Activated CD8-positive, alpha-beta T cell treated with anti-CD3 and anti-CD28 coated beads, Interleukin-2, amount 10 ng/mL, durations not matched to agents 7 days and 5 days (primary cell): ENCODE results near the gene HCFC1R1. TPM values are rescaled to one million over a fixed set of nuclear protein-coding genes. Genes with fewer than 3 reads are reported as not detected.

Experiments
- ATAC-seq: fragments of 150-1000 bp; cut with Tn5 transposase; one replicate; pipeline ENCODE4 v1.10.0; 2021; ENCODE audit warnings: moderate library complexity
- CTCF ChIA-PET: fragments of 350-600 bp; sonication (Branson Sonifier 250); formaldehyde crosslinking; loops from one replicate; lab custom pipeline; 2021; ENCODE audit warnings: antibody characterized with exemption; lab: Charles Lee
- POLR2A ChIA-PET: fragments of 350-600 bp; sonication (Branson Sonifier 250); formaldehyde crosslinking; loops from one replicate; lab custom pipeline; 2021; ENCODE audit warnings: antibody characterized with exemption; lab: Charles Lee
- DNase-seq: peaks from one replicate; pipeline ENCODE4 v3.0.0-alpha.2; 2020
- H3K27ac Mint-ChIP-seq: one replicate; pipeline ENCODE4 v1.8.0; 2021; ENCODE audit warnings: mild to moderate bottlenecking, mixed read lengths
- H3K27me3 Mint-ChIP-seq: one replicate; pipeline ENCODE4 v1.8.0; 2021; ENCODE audit warnings: low read depth, mixed read lengths
- H3K36me3 Mint-ChIP-seq: one replicate; pipeline ENCODE4 v1.8.0; 2021; ENCODE audit warnings: low read depth, mixed read lengths
- H3K4me1 Mint-ChIP-seq: one replicate; pipeline ENCODE4 v1.8.0; 2021; ENCODE audit warnings: low read depth, mixed read lengths
- H3K4me3 Mint-ChIP-seq: one replicate; pipeline ENCODE4 v1.8.0; 2021; ENCODE audit warnings: mild to moderate bottlenecking, mixed read lengths
- H3K9me3 Mint-ChIP-seq: one replicate; pipeline ENCODE4 v1.8.0; 2022; ENCODE audit warnings: mixed read lengths; ENCODE audit not compliant: insufficient read depth
- total RNA-seq, 2 experiments: library from RNA; stranded (reverse); gene quantifications; one replicate each; pipeline ENCODE4 v1.2.3, GENCODE V29; 2021

HCFC1R1 gene
- total RNA-seq, 2 experiments from 2014 or later: 41.0 to 41.7 TPM

DNA sequence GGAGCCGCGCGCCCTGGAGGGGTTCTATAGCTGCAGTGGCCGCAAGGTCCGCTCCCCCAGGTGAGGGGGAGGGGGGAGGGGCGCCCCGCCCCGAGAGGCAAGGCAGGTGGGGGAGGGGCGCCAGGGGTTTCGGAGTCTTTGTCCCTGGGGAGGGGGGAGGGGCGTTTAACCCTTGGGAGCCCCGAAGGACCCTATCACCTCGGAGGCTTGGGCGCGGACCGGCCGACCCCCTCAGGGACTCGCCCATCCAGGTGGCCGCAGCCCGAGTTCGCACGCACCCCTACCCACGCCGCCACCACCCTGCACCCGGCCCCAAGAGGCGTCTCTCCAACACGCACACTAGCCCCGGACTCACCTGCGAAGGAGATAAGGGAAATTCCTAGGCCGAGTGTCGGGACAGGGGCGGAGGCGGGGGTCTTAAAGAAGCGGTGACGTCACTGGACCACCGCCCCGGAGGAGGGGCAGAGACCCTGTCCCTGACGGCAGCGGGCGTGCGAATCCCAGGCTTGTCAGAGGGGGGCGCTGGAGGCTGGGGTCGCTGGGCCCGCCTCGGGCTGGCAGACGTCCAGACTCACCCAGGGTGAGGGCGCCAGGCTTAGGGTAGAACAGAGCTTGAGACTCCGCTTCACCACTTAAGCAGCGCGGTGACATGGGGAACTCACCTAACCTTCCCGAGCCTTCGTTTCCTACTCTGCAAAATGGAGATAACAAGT is 5.8 kb downstream of the HCFC1R1 start, which contains the start of gene CLDN6:
TSS of gene CLDN6 (minus strand) at position 390 of the 713 bp plus-strand sequence. CDS start 2,162 bp downstream, outside the sequence.
- Mint-ChIP-seq H3K36me3 (peaks cover 5% of the 10 kb centered on the region), H3K27me3 (peaks cover 18% of the 10 kb centered on the region), H3K9me3 (no peaks in the 10 kb centered on the region), H3K4me3 (no peak within 1 kb of the TSS), H3K4me1 (peaks cover 34% of the 10 kb centered on the region), H3K27ac (no peak within 1 kb of the TSS)
- ChIA-PET POLR2A (interaction anchor here (1.5 kb wide), 1 partner anchor 38 kb away, joined by 3 read pairs; the partner anchor contains the start of gene PKMYT1), CTCF (interaction anchor here (7.2 kb wide), 1 partner anchor 14 kb away, joined by 105 read pairs; no protein-coding TSS in a partner anchor)
- ATAC-seq: no peak
- peak; percentile 42 for DNase-seq

DNA sequence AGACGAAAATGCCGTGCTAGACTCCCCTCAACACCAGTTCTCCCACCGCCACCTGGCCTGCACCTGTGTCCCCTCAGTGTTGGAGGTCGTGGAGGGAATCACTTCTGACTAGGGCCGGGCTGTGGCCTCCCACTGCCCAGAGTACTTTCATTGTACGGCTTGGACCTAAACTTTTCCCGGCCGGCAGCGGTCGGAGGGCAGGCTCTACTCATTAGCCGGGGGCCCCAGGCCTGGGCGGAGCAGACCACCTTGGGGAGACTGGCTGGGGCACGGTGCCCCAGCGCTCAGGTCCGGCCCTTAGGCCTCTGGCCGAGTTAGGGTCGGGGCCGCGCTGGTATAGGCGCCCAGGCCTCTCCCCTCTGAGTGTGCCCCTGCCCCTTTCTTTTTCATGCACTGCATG is 6.4 kb downstream of the HCFC1R1 start:
- no peak for ATAC-seq
- POLR2A ChIA-PET: no interaction called here
- H3K36me3 Mint-ChIP-seq: peaks cover under 1% of the 10 kb centered on the region
- H3K27me3 Mint-ChIP-seq: peaks cover 24% of the 10 kb centered on the region
- no peak overlapping the region for H3K4me3 Mint-ChIP-seq
- peaks cover 28% of the 10 kb centered on the region for H3K4me1 Mint-ChIP-seq
- CTCF ChIA-PET: interaction anchor here (1.0 to 7.2 kb wide), 2 partner anchors 13 to 14 kb away, joined by 3 to 105 read pairs; no protein-coding TSS in a partner anchor
- no peak for DNase-seq
- H3K27ac Mint-ChIP-seq: no peak overlapping the region
- no peaks in the 10 kb centered on the region for H3K9me3 Mint-ChIP-seq

DNA sequence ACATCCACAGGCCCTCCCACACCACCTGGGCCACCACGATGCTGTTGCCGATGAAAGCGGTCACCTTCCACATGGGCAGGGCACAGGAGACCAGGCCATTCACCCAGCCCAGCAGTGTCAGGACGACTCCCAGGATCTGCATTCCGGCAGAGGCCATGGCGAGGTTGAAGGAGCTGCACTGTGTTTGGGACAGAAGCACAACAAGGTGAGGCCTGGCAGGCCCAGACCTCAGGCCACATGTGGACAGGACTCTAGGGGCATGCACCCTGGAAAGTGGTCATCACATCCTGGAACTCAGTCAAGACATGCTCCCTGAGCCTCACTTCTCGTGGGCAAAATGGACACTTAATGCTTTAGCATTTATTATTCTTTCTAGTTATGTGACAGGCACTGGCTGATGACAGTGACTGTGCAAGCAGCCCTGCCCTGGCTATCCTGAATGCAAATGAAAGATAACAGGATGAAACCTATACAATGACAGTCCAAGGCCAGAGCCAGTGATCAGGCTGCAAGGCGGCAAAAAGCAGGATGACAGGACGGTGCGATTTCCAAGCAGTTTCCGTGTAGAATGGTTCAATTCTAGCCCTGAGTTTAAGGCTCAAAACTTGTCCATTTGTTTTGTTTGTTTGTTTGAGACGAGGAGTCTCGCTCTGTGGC is 7.7 kb downstream of the HCFC1R1 start:
- H3K27ac Mint-ChIP-seq: no peak overlapping the region
- H3K4me3 Mint-ChIP-seq: no peak overlapping the region
- CTCF ChIA-PET: no interaction called here
- H3K9me3 Mint-ChIP-seq: no peaks in the 10 kb centered on the region
- no peaks in the 10 kb centered on the region for H3K36me3 Mint-ChIP-seq
- ATAC-seq (no peak), DNase-seq (no peak)
- POLR2A ChIA-PET: no interaction called here
- H3K27me3 Mint-ChIP-seq: peaks cover 28% of the 10 kb centered on the region
- peaks cover 16% of the 10 kb centered on the region for H3K4me1 Mint-ChIP-seq

DNA sequence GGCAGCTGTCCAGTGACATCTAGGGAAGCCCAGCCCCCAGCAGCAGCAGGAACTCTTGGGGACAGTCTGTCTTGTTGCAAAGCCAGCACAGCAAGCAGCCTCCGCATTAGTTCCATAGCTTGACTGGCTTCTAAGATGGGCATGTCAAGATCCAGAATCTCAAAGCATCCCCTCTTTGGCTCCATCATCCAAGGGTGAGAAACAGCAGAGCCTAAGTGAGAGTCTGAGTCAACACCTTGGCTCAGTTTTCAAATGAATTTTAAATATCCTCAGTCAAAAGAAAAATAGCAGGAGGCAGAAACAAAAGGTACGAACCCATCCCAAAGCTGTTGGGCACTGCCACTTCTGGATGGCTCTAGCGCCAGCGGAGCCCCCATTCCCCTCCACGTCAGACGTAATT is 8.8 kb downstream of the HCFC1R1 start:
- ChIA-PET CTCF (interaction anchor here (0.7 to 0.9 kb wide), 3 partner anchors 11 to 334 kb away, joined by 3 read pairs; no protein-coding TSS in a partner anchor), POLR2A (no interaction called here)
- H3K27me3 Mint-ChIP-seq: peaks cover 28% of the 10 kb centered on the region

DNA sequence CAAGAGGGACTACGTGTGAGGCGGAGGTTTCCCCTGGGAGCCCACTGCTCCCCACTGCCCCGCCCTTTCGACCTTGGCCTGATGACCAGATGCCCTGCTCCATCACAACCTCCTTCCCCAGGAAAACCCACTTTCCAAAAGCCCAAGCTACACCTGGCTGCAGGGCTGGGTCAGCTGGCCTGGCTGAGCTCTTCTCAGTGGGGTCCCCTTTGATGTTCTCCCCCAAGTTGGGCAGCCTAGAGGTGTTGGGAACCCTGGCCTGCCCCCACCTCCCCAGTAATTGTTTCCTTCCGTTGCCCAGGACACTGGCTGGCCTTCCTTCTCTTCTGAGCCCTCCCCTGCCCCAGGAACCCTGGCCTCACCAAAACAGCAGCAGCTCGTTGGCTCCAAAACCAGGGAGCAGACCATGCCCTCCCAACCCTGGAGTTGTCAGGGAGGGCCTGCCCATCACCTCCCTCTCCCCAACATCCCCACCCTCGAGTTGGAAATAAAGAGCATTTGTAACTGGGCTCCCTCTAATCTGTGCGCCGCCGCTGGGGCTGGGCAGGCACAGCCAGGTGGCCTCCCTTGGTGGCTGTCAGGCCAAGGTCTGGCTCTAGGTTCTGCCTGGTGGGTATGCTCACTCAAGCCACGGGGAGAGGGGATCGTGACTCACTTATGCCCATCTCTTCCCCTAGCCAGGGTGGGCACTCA is 9.6 kb downstream of the HCFC1R1 start:
- CTCF ChIA-PET: interaction anchor here (0.9 kb wide), 1 partner anchor 10 kb away, joined by 3 read pairs; no protein-coding TSS in a partner anchor
- H3K4me1 Mint-ChIP-seq: peaks cover 8% of the 10 kb centered on the region
- H3K27ac Mint-ChIP-seq: no peak overlapping the region
- no peak for DNase-seq
- no peaks in the 10 kb centered on the region for H3K36me3 Mint-ChIP-seq
- POLR2A ChIA-PET: no interaction called here
- no peaks in the 10 kb centered on the region for H3K9me3 Mint-ChIP-seq
- no peak overlapping the region for H3K4me3 Mint-ChIP-seq
- ATAC-seq: no peak
- H3K27me3 Mint-ChIP-seq: peaks cover 27% of the 10 kb centered on the region

More for the DNA sequence above, 8.8 kb downstream of the HCFC1R1 start:
- no peak for DNase-seq
- H3K27ac Mint-ChIP-seq: no peak overlapping the region
- peaks cover 11% of the 10 kb centered on the region for H3K4me1 Mint-ChIP-seq
- ATAC-seq: no peak
- H3K9me3 Mint-ChIP-seq: no peaks in the 10 kb centered on the region
- no peak overlapping the region for H3K4me3 Mint-ChIP-seq
- no peaks in the 10 kb centered on the region for H3K36me3 Mint-ChIP-seq

DNA sequence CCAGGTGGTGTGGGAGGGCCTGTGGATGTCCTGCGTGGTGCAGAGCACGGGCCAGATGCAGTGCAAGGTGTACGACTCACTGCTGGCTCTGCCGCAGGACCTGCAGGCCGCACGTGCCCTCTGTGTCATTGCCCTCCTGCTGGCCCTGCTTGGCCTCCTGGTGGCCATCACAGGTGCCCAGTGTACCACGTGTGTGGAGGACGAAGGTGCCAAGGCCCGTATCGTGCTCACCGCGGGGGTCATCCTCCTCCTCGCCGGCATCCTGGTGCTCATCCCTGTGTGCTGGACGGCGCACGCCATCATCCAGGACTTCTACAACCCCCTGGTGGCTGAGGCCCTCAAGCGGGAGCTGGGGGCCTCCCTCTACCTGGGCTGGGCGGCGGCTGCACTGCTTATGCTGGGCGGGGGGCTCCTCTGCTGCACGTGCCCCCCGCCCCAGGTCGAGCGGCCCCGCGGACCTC is 10.2 kb downstream of the HCFC1R1 start:
- DNase-seq (no peak), ATAC-seq (no peak)
- no peaks in the 10 kb centered on the region for H3K36me3 Mint-ChIP-seq
- H3K9me3 Mint-ChIP-seq: no peaks in the 10 kb centered on the region
- POLR2A ChIA-PET: no interaction called here
- H3K4me3 Mint-ChIP-seq: no peak overlapping the region
- CTCF ChIA-PET: no interaction called here
- no peak overlapping the region for H3K27ac Mint-ChIP-seq
- peaks cover 10% of the 10 kb centered on the region for H3K4me1 Mint-ChIP-seq
- H3K27me3 Mint-ChIP-seq: peaks cover 23% of the 10 kb centered on the region

DNA sequence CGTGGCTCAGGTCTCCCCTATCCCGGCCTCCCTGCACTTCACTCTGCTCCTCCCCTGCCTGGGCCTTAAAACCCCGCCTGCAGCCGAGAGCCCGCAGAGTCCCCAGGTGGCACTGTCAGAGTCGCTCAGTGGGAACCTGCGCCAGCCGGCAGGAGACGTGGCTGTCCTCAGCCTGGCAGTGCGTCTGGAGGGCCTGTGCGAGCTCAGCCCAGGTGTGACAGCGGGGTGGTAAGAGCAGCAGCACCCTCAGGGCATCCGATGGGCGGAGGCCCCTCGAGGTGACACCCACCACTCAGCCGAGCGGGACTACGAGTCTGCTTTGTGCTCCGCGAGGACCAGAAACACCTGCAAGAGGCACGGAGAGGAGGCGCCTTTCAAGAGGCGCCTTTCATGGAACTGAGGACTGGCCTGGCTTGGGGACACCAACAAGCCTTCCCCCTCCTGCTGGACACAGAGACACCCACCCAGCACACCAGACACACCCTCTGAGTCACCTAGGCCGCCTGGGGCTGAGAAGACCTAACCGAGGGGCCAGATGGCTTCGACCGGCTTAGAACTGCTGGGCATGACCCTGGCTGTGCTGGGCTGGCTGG is 10.8 kb downstream of the HCFC1R1 start, which contains the start of gene CLDN9:
TSS of gene CLDN9 (plus strand) at position 96 of the 593 bp plus-strand sequence. CDS start at position 536, 440 bp downstream.
- Mint-ChIP-seq H3K4me3 (no peak within 1 kb of the TSS), H3K4me1 (peaks cover 11% of the 10 kb centered on the region), H3K36me3 (no peaks in the 10 kb centered on the region), H3K27me3 (peaks cover 22% of the 10 kb centered on the region), H3K9me3 (no peaks in the 10 kb centered on the region), H3K27ac (no peak within 1 kb of the TSS)
- ChIA-PET CTCF (interaction anchor here (1.2 to 1.4 kb wide), 2 partner anchors 15 to 19 kb away, joined by 5 read pairs; no protein-coding TSS in a partner anchor), POLR2A (no interaction called here)
- DNase-seq (no peak), ATAC-seq (peak; percentile 34)

DNA sequence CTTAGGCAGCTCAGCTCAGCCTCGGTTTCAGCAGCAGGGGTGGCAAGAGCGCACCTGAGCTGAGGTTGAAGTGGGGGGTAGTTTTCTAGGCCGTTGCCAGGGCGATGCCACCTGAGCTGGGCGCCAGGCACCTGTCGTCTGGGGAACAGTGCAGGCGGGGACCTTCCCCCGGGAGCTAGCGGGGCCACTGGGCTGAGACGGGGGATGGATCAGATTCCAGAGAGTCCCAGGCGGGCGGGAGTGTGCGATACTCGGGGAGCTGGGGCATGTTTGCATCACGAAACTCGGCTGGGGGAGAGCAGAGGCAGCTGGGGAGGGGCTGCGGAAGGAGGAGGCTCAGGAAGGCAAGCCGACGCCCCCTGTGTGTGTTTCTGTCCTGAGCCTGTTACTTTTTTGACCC is 11.5 kb downstream of the HCFC1R1 start:
- DNase-seq: no peak
- ChIA-PET POLR2A (no interaction called here), CTCF (interaction anchor here (1.2 to 1.4 kb wide), 2 partner anchors 16 to 20 kb away, joined by 5 read pairs; no protein-coding TSS in a partner anchor)
- Mint-ChIP-seq H3K4me1 (peaks cover 17% of the 10 kb centered on the region), H3K9me3 (no peaks in the 10 kb centered on the region), H3K4me3 (no peak overlapping the region), H3K27ac (no peak overlapping the region), H3K27me3 (peaks cover 21% of the 10 kb centered on the region), H3K36me3 (no peaks in the 10 kb centered on the region)
- ATAC-seq: no peak

DNA sequence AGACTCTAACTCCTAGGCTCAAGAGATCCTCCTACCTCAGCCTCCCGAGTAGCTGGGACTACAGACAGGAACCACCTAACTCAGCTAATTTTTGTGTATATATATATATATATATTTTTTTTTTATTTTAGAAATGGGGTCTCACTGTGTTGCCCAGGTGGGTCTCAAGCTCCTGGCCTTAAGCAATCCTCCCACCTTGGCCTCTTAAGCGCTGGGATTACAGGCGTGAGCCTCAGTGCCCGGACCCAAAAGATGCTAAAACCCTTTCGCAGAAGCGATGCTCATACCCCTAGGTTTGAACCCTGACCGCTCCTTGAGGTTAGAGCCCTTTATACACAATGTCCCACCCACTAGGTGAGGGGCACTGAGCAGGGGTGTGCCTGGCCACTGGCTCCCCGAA is 13.2 kb downstream of the HCFC1R1 start:
- CTCF ChIA-PET: interaction anchor here (11.7 kb wide), 1 partner anchor 21 kb away, joined by 213 read pairs; no protein-coding TSS in a partner anchor
- POLR2A ChIA-PET: interaction anchor here (0.9 kb wide), 1 partner anchor 10 kb away, joined by 4 read pairs; the partner anchor contains the start of gene TNFRSF12A
- Mint-ChIP-seq H3K27me3 (peaks cover 26% of the 10 kb centered on the region), H3K9me3 (no peaks in the 10 kb centered on the region), H3K4me1 (peaks cover 22% of the 10 kb centered on the region), H3K27ac (no peak overlapping the region), H3K36me3 (no peaks in the 10 kb centered on the region), H3K4me3 (no peak overlapping the region)
- ATAC-seq: no peak
- DNase-seq: no peak

DNA sequence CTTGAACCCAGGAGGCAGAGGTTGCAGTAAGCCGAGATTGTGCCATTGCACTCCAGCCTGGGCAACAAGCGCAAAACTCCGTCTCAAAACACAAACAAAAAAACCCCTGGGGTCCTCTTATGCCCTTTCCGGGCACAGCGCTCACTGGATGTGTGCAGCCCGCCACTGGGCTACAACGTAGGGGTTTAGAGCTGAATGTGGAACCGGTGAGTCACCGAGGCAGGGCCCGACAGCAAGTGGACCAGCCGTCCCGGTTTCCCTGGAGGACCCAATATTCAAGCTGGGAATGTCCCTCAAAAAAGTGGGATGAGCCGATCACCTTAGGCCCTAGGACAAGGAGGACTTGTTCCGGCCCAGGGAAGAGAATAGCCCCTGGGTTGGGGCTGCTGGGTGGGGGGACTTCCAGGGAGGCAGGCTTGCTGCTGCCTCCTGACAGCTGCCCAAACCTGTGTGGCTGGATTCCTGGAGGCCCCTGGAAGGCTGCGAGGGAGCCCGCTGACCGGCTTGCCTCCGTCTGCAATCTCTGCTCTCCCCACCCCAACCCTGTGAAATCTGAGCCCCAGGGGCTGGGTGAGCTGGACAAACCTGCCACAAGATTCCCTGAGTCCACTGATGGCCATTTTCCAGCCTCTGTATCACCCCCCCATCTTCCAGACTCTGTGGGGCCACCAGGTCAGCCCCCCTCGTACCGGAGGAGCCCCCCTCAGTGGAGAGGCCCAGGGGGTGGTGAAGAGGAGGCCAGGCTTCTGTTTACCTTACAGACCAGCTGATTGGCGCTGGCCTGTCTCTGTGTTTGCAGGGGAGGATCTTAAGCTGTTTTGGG is 14.0 kb downstream of the HCFC1R1 start:
- DNase-seq (no peak), ATAC-seq (no peak)
- H3K27me3 Mint-ChIP-seq: peaks cover 26% of the 10 kb centered on the region
- no peaks in the 10 kb centered on the region for H3K36me3 Mint-ChIP-seq
- H3K4me1 Mint-ChIP-seq: peaks cover 25% of the 10 kb centered on the region
- no peaks in the 10 kb centered on the region for H3K9me3 Mint-ChIP-seq
- ChIA-PET CTCF (interaction anchor here (1.4 to 11.7 kb wide), 2 partner anchors 21 to 120 kb away, joined by 3 to 213 read pairs; no protein-coding TSS in a partner anchor), POLR2A (interaction anchor here (0.9 kb wide), 1 partner anchor 11 kb away, joined by 4 read pairs; the partner anchor contains the start of gene TNFRSF12A)
- no peak overlapping the region for H3K27ac Mint-ChIP-seq
- no peak overlapping the region for H3K4me3 Mint-ChIP-seq
